H9 (cell line): ENCODE results near the gene FBXO42. TPM values are rescaled to one million over a fixed set of nuclear protein-coding genes. Genes with fewer than 3 reads are reported as not detected.
A peak's percentile ranks its signal among the peaks of the same experiment; 100 is the strongest.

Experiments
- DNase-seq: peaks from one replicate; pipeline ENCODE4 v3.0.0-alpha.2; 2017
- H2AFZ ChIP-seq: one replicate; pipeline ENCODE4 v1.6.1; 2013; ENCODE audit warnings: mild to moderate bottlenecking, low read length, control low read depth, moderate library complexity
- H2AK5ac ChIP-seq: 2 replicates; pipeline ENCODE4 v1.6.1; 2013; ENCODE audit warnings: low read length, control low read depth, mixed read lengths; ENCODE audit not compliant: insufficient read length
- H2BK120ac ChIP-seq: one replicate; pipeline ENCODE4 v1.6.1; 2013; ENCODE audit warnings: low read depth, mild to moderate bottlenecking, low read length, control low read depth, inconsistent platforms; ENCODE audit not compliant: poor library complexity, severe bottlenecking
- H2BK12ac ChIP-seq: 2 replicates; pipeline ENCODE4 v1.6.1; 2013; ENCODE audit warnings: low read length, control low read depth, mixed read lengths, low read depth; ENCODE audit not compliant: insufficient read length
- H2BK15ac ChIP-seq: 2 replicates; pipeline ENCODE4 v1.6.1; 2013; ENCODE audit warnings: low read depth, low read length, control low read depth
- H2BK20ac ChIP-seq: one replicate; pipeline ENCODE4 v1.6.1; 2013; ENCODE audit warnings: low read depth, mild to moderate bottlenecking, low read length, control low read depth, inconsistent platforms; ENCODE audit not compliant: poor library complexity, severe bottlenecking
- H2BK5ac ChIP-seq: 2 replicates; pipeline ENCODE4 v1.6.1; 2013; ENCODE audit warnings: low read length, control low read depth, mixed read lengths; ENCODE audit not compliant: insufficient read length
- H3K14ac ChIP-seq: 2 replicates; pipeline ENCODE4 v1.6.1; 2013; ENCODE audit warnings: low read length, control low read depth; ENCODE audit not compliant: insufficient read depth
- H3K18ac ChIP-seq: 2 replicates; pipeline ENCODE4 v1.6.1; 2013; ENCODE audit warnings: low read depth, mild to moderate bottlenecking, mixed read lengths, low read length, control low read depth; ENCODE audit not compliant: insufficient read length
- H3K23ac ChIP-seq: 2 replicates; pipeline ENCODE4 v1.6.1; 2013; ENCODE audit warnings: low read length, control low read depth, mixed read lengths, low read depth; ENCODE audit not compliant: insufficient read length
- H3K23me2 ChIP-seq: 2 replicates; pipeline ENCODE4 v1.6.1; 2013; ENCODE audit warnings: low read depth, mild to moderate bottlenecking, mixed read lengths, low read length, control low read depth; ENCODE audit not compliant: insufficient read length, poor library complexity, severe bottlenecking
- H3K27ac ChIP-seq: 2 replicates; pipeline ENCODE4 v1.5.1; 2013; ENCODE audit warnings: low read length, control low read depth, mixed read lengths, low read depth; ENCODE audit not compliant: insufficient read length
- H3K27me3 ChIP-seq: 2 replicates; pipeline ENCODE4 v1.6.1; 2013; ENCODE audit warnings: low read length, control low read depth, inconsistent platforms; ENCODE audit not compliant: insufficient read depth
- H3K4ac ChIP-seq: 2 replicates; pipeline ENCODE4 v1.6.1; 2013; ENCODE audit warnings: low read depth, mild to moderate bottlenecking, control low read depth, inconsistent platforms, low read length, moderate library complexity
- H3K4me1 ChIP-seq: 2 replicates; pipeline ENCODE4 v1.6.1; 2013; ENCODE audit warnings: low read length, control low read depth, inconsistent platforms; ENCODE audit not compliant: insufficient read depth
- H3K4me2 ChIP-seq: 2 replicates; pipeline ENCODE4 v1.6.1; 2013; ENCODE audit warnings: low read length, control low read depth, mixed read lengths; ENCODE audit not compliant: insufficient read length, insufficient read depth
- H3K56ac ChIP-seq: 2 replicates; pipeline ENCODE4 v1.6.1; 2013; ENCODE audit warnings: low read depth, mild to moderate bottlenecking, mixed read lengths, low read length, control low read depth; ENCODE audit not compliant: insufficient read length
- H3K79me1 ChIP-seq: 2 replicates; pipeline ENCODE4 v1.6.1; 2013; ENCODE audit warnings: low read depth, mild to moderate bottlenecking, moderate library complexity, low read length, control low read depth, inconsistent platforms; ENCODE audit not compliant: insufficient read depth, poor library complexity, severe bottlenecking
- H3K79me2 ChIP-seq: 2 replicates; pipeline ENCODE4 v1.6.1; 2013; ENCODE audit warnings: low read length, control low read depth, inconsistent platforms; ENCODE audit not compliant: insufficient read depth
- H3K9ac ChIP-seq: 2 replicates; pipeline ENCODE4 v1.6.1; 2013; ENCODE audit warnings: low read length, control low read depth, mixed read lengths; ENCODE audit not compliant: insufficient read length; ENCODE audit errors: extremely low read depth
- H3K9me3 ChIP-seq: one replicate; pipeline ENCODE4 v1.6.1; 2013; ENCODE audit warnings: low read depth, low read length, inconsistent platforms; ENCODE audit not compliant: control insufficient read depth
- H3T11ph ChIP-seq: one replicate; pipeline ENCODE4 v1.6.1; 2013; ENCODE audit warnings: mild to moderate bottlenecking, low read length, control low read depth, inconsistent platforms
- H4K20me1 ChIP-seq: one replicate; pipeline ENCODE4 v1.6.1; 2013; ENCODE audit not compliant: control insufficient read depth, insufficient read length, insufficient read depth
- H4K5ac ChIP-seq: 2 replicates; pipeline ENCODE4 v1.6.1; 2013; ENCODE audit warnings: low read depth, mild to moderate bottlenecking, mixed read lengths, low read length, control low read depth; ENCODE audit not compliant: insufficient read length
- H4K8ac ChIP-seq: replicated peaks from 2 replicates; pipeline ENCODE4 v1.6.1; 2013; ENCODE audit warnings: low read length, control low read depth, mixed read lengths, low read depth; ENCODE audit not compliant: insufficient read length
- H4K91ac ChIP-seq: 2 replicates; pipeline ENCODE4 v1.6.1; 2013; ENCODE audit warnings: low read depth, mild to moderate bottlenecking, moderate library complexity, mixed read lengths, low read length, control low read depth; ENCODE audit not compliant: insufficient read length
- H3K27ac Mint-ChIP-seq, 3 experiments: 2 replicates in 2 of 3; 3 replicates in 1 of 3; pipeline ENCODE4 v1.8.0; 2020 to 2021; ENCODE audit warnings: mixed read lengths in 3 of 3, mild to moderate bottlenecking in 1 of 3, moderate library complexity in 1 of 3
- H3K27me3 Mint-ChIP-seq: 2 replicates; pipeline ENCODE4 v1.8.0; 2021; ENCODE audit warnings: low read depth, mild to moderate bottlenecking, moderate library complexity, mixed read lengths
- H3K36me3 Mint-ChIP-seq, 3 experiments: 2 replicates in 2 of 3; 3 replicates in 1 of 3; pipeline ENCODE4 v1.8.0; 2020 to 2021; ENCODE audit warnings: low read depth in 3 of 3, mixed read lengths in 3 of 3; ENCODE audit not compliant: insufficient read depth in 1 of 3
- H3K4me1 Mint-ChIP-seq, 2 experiments: 2 replicates each; pipeline ENCODE4 v1.8.0; 2020; ENCODE audit warnings: mixed read lengths in 2 of 2
- H3K4me3 Mint-ChIP-seq, 2 experiments: 2 replicates in 1 of 2; 3 replicates in 1 of 2; pipeline ENCODE4 v1.8.0; 2020 to 2021; ENCODE audit warnings: mild to moderate bottlenecking in 2 of 2, mixed read lengths in 2 of 2, moderate library complexity in 1 of 2
- H3K9me3 Mint-ChIP-seq, 2 experiments: 2 replicates in 1 of 2; 3 replicates in 1 of 2; pipeline ENCODE4 v1.8.0; 2020; ENCODE audit warnings: mild to moderate bottlenecking in 2 of 2, mixed read lengths in 2 of 2, moderate library complexity in 1 of 2
- CTCF ChIP-seq: fragments of 200-600 bp; sonication (generic); conservative IDR thresholded peaks from 3 replicates; pipeline ENCODE4 v1.8.0; 2021; ENCODE audit warnings: antibody characterized with exemption, mild to moderate bottlenecking
- WGBS: extraction: QIAGEN DNeasy Blood & Tissue Kit; methylation state at CpG from one replicate; pipeline ENCODE4 v1.1.7; 2013; ENCODE audit warnings: missing lambda C conversion rate, low lambda C conversion rate, mixed read lengths; ENCODE audit not compliant: insufficient read length; ENCODE audit errors: extremely low coverage; 5-methylcytosine and 5-hydroxymethylcytosine counted together
- total RNA-seq: library from RNA; stranded (reverse); gene quantifications from 2 replicates; pipeline ENCODE4 v1.2.1, GENCODE V29; 2021

Gene FBXO42
- total RNA-seq, 1 experiment from 2014 or later: 17.4 TPM

- Histone ChIP-seq H3K27me3 (no peaks in the 10 kb centered on the region), H3K9me3 (no peaks in the 10 kb centered on the region), H2BK120ac (no peak overlapping the region), H3K4ac (no peak overlapping the region), H4K5ac (no peak overlapping the region), H2BK12ac (no peak overlapping the region), H4K91ac (no peak overlapping the region), H2BK20ac (no peak overlapping the region), H3K27ac (no peak overlapping the region), H2BK5ac (no peak overlapping the region), H4K20me1 (no peaks in the 10 kb centered on the region), H3K4me1 (no peaks in the 10 kb centered on the region), H2AK5ac (no peak overlapping the region), H3K23me2 (no peaks in the 10 kb centered on the region), H3K18ac (no peak overlapping the region), H3K23ac (no peak overlapping the region), H3K14ac (no peak overlapping the region), H2AFZ (no peak overlapping the region), H4K8ac (no peak overlapping the region), H3K56ac (no peak overlapping the region), H3K4me2 (no peak overlapping the region), H3K79me2 (no peaks in the 10 kb centered on the region), H3K79me1 (no peaks in the 10 kb centered on the region), H3T11ph (no peak overlapping the region), H3K9ac (no peak overlapping the region), H2BK15ac (no peak overlapping the region)
- Mint-ChIP-seq H3K4me1 (peaks cover 6 to 14% of the 10 kb centered on the region in 2 experiments), H3K27me3 (no peaks in the 10 kb centered on the region), H3K36me3 (peaks cover 6 to 34% (median 29%) of the 10 kb centered on the region in 3 experiments; a peak in 6 of 7 replicates), H3K4me3 (no peak overlapping the region), H3K9me3 (no peaks in the 10 kb centered on the region), H3K27ac (peak overlapping the region in 2 of 3 experiments; percentile 69 to 83; a peak in 3 of 7 replicates)
- no peak for TF ChIP-seq CTCF
- no peak for DNase-seq
- WGBS: no CpG with 5 or more reads among the region's 4 CpGs
Measured at GRCh38 chr1:16256478-16256877, 95.8 kb downstream of the FBXO42 start.
